Measurements from ENCODE around the gene TRAPPC3L. TPM values are rescaled to one million over a fixed set of nuclear protein-coding genes. Genes with fewer than 3 reads are reported as not detected.

TRAPPC3L gene
- total RNA-seq (2016; rRNA removed; fragmentation: Illumina TruSeq; extraction: Trizol) (not detected in 2 replicates), polyA plus RNA-seq (2011; rRNA removed) (not detected in 2 replicates), polyA minus RNA-seq (2011; rRNA and poly(A)+ RNA removed; ENCODE audit: low replicate concordance) (2.7 TPM in 1 of 2 replicates, not detected in the other), Bru-seq, nascent RNA (percentile 4 among the genes with signal in this experiment), BruChase-seq, experiment 1, labeled RNA remaining after a 6-hour chase (not detected), BruChase-seq, experiment 2, labeled RNA remaining after a 2-hour chase (percentile 4 among the genes with signal in this experiment)
- not detected in 2 replicates for total RNA-seq (2016; cell fraction: cytosol; rRNA removed; fragmentation: Illumina TruSeq; extraction: Trizol; ENCODE audit: low read depth)
- not detected in 2 replicates for total RNA-seq (2016; cell fraction: insoluble cytoplasmic fraction; rRNA removed; fragmentation: Illumina TruSeq; extraction: Trizol)
- total RNA-seq (2016; cell fraction: membrane; rRNA removed; fragmentation: Illumina TruSeq; extraction: Trizol) = not detected in 2 replicates
- not detected in 2 replicates for total RNA-seq (2016; cell fraction: nucleus; rRNA removed; fragmentation: Illumina TruSeq; extraction: Trizol)
- polyA plus RNA-seq (2011; cell fraction: cytosol; rRNA removed) = not detected in 2 replicates
- polyA plus RNA-seq (2011; cell fraction: nucleus; rRNA removed) = not detected in 2 replicates
- not detected in 2 replicates for polyA plus RNA-seq (2012)
- not detected in 2 replicates for polyA plus RNA-seq (2016; cell fraction: cytosol; fragmentation: Illumina TruSeq; extraction: Trizol; ENCODE audit: low read depth)
- not detected in 2 replicates for polyA plus RNA-seq (2016; cell fraction: insoluble cytoplasmic fraction; fragmentation: Illumina TruSeq; extraction: Trizol; ENCODE audit: low read depth)
- polyA plus RNA-seq (2016; cell fraction: membrane; fragmentation: Illumina TruSeq; extraction: Trizol; ENCODE audit: low read depth) = not detected in 2 replicates
- polyA plus RNA-seq (2016; cell fraction: nucleus; fragmentation: Illumina TruSeq; extraction: Trizol; ENCODE audit: insufficient read depth, low read depth) = not detected in 2 replicates
- polyA minus RNA-seq (2011; cell fraction: cytosol; rRNA and poly(A)+ RNA removed) = not detected in 2 replicates
- not detected in 2 replicates for polyA minus RNA-seq (2011; cell fraction: nucleus; rRNA and poly(A)+ RNA removed)
- long read RNA-seq, experiment 1 = 0 reads
- long read RNA-seq, experiment 2 = 0 reads

DNA sequence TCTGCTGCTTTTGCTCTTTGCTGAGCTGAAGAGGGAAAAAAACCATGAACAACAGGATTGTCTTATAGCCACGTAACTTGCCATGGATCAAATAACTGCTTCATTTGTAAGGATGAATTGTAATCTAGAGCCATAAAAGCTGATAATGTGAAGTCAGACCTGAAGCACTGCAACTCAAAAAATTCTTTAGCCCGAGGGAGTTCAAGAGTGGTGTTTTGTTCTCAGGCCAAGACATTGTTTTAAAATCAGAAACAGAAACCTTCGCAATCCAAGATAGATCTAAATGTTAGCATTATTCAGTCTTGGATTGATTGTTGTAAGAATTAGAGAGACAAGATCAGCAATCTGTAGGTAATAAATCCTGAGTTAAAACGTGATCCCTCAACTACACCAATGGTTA, at the start of gene TRAPPC3L:
TRAPPC3L (minus strand) TSS at position 34 of the 400 bp plus-strand sequence. CDS start 170 bp downstream, outside the sequence.
- BruUV-seq (replicated peaks) = no TSS peak
- Histone ChIP-seq H3K79me2 (ENCODE audit: insufficient read depth, low read length) (no peaks in the 10 kb centered on the region), H4K20me1 (ENCODE audit: insufficient read depth, low read length) (no peaks in the 10 kb centered on the region), H3K9me3 (ENCODE audit: low read length) (no peaks in the 10 kb centered on the region), H3K27me3 (ENCODE audit: control insufficient read depth in 1 of 2, insufficient read depth in 2 of 2, low read length in 2 of 2) (peaks cover 0 to 10% of the 10 kb centered on the region in 2 experiments; a peak in 1 of 5 replicates), H3K4me1 (ENCODE audit: insufficient read depth, low read length) (peaks cover 8% of the 10 kb centered on the region), H3K4me3 (replicated peaks in 1 of 3; ENCODE audit: insufficient read depth in 1 of 3, low read depth in 2 of 3, low read length in 3 of 3) (no peak within 1 kb of the TSS), H2AFZ (ENCODE audit: low read length) (no peak within 1 kb of the TSS), H3K9ac (ENCODE audit: insufficient read depth, low read depth, low read length) (no peak within 1 kb of the TSS), H3K4me2 (ENCODE audit: low read depth, low read length) (no peak within 1 kb of the TSS), H3K36me3 (replicated peaks in 1 of 2; ENCODE audit: control insufficient read depth in 1 of 2, insufficient read depth in 2 of 2, low read length in 2 of 2) (no peaks in the 10 kb centered on the region), H3K27ac (ENCODE audit: extremely low read length, insufficient read depth, low read length) (no peak within 1 kb of the TSS)
- CTCF ChIA-PET (ENCODE audit: low intra/inter-chr PET ratio, low total read pairs) = no interaction called here
- ATAC-seq (no peak), FAIRE-seq (no peak), DNase-seq (ENCODE audit: low spot score) (no peak)
- WGBS (ENCODE audit: low lambda C conversion rate) = 22% methylated on average over 4 of the region's 4 CpGs
- TF ChIP-seq ARNTL (CRISPR knock-in tag; IDR thresholded peaks at IDR 0.05) (no peak), ETV5 (CRISPR knock-in tag; IDR thresholded peaks at IDR 0.05; ENCODE audit: borderline replicate concordance) (no peak), ZNF749 (CRISPR knock-in tag; IDR thresholded peaks at IDR 0.05; ENCODE audit: borderline replicate concordance) (no peak), KDM4B (CRISPR knock-in tag; IDR thresholded peaks at IDR 0.05) (no peak), RELA (CRISPR knock-in tag; IDR thresholded peaks at IDR 0.05) (no peak), ZBTB25 (CRISPR knock-in tag; IDR thresholded peaks at IDR 0.05) (no peak), NFYB (CRISPR knock-in tag; IDR thresholded peaks at IDR 0.05) (no peak)
- TF ChIP-seq, protein P1, sequence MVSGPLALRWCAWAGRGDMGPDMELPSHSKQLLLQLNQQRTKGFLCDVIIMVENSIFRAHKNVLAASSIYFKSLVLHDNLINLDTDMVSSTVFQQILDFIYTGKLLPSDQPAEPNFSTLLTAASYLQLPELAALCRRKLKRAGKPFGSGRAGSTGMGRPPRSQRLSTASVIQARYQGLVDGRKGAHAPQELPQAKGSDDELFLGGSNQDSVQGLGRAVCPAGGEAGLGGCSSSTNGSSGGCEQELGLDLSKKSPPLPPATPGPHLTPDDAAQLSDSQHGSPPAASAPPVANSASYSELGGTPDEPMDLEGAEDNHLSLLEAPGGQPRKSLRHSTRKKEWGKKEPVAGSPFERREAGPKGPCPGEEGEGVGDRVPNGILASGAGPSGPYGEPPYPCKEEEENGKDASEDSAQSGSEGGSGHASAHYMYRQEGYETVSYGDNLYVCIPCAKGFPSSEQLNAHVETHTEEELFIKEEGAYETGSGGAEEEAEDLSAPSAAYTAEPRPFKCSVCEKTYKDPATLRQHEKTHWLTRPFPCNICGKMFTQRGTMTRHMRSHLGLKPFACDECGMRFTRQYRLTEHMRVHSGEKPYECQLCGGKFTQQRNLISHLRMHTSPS (CRISPR knock-in tag; IDR thresholded peaks at IDR 0.05; ENCODE audit: low read depth) = no peak
- TF ChIP-seq, protein P2, sequence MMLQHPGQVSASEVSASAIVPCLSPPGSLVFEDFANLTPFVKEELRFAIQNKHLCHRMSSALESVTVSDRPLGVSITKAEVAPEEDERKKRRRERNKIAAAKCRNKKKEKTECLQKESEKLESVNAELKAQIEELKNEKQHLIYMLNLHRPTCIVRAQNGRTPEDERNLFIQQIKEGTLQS (CRISPR knock-in tag; IDR thresholded peaks at IDR 0.05) = no peak
- in situ Hi-C loops (cut with HindIII; ENCODE audit: extremely low pct_ligation_motif_present, low pct_unique_long_range_greater_than_20kb) = no loop called here
- POLR2A ChIA-PET = no interaction called here
- intact Hi-C loops (cut with micrococcal nuclease; ENCODE audit: unreplicated experiment) = no loop called here

Data from HepG2 (cell line).